GM04504 (cell line): ENCODE results near the gene TRDN.
"Not testable (repeated sequence)": the region's sequence is repeated elsewhere in the genome, so short reads cannot be mapped to it uniquely, and the experiment has no call there.

ENCODE experiments used
- DNase-seq: peaks from one replicate; pipeline ENCODE4 v3.0.0-alpha.2; 2012; ENCODE audit warnings: low read depth

Gene TRDN

DNA sequence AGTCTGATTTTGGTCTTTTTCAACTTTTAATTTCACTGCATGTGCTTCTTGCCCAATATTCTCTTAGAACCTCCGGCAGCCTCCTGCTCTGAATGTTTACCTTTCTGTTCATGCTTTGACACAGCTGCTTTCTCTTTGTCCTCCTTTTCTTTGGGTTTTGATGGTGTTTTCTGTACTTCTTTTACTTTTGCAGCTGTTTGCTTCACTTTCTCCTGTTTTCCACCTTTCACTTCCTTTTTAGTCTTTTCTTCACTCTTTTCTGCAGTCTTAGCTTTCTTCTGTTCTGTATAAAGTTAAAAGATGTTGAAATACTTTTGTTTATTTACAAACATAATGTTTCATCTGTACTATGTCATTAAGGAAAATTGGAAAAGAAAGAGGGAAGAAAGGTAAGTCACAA lies 133.1 kb downstream of the TRDN start:
- no peak for DNase-seq

DNA sequence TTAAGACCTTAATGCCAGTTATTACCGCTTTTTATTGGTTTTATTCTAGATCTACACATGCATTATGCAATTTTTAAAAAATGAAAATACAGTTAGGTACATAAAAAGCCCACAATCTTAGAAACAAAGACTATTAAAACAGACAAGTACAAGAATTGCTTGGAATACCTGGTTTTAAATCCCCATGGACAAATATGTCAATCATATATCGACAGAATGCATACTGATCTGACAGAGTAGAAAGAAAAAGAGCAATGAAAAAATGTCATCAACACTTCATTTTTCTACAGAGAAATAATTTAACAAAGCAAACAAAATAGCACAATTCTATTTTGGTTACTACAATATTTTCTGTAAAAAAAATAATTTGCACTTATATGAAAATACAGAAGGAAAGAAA lies 139.7 kb downstream of the TRDN start:
- no peak for DNase-seq

DNA sequence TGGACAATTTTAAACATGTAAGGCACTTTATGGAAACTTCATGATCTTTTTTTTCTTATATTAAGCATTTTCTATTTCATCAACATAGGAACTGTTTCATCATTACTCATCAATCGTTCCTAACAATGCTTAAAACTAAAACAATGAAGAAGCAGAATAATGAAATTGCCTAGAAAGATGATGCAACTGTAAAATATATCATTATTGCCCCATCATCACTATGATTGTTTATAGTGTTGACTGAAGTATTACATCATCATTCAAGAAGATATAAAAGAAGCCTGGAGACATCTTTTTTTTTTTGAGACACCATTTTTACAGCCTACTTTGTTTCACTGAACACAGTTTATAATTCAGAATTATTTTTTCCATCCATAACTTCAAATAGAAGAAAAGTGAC lies 147.2 kb downstream of the TRDN start:
- DNase-seq = no peak

DNA sequence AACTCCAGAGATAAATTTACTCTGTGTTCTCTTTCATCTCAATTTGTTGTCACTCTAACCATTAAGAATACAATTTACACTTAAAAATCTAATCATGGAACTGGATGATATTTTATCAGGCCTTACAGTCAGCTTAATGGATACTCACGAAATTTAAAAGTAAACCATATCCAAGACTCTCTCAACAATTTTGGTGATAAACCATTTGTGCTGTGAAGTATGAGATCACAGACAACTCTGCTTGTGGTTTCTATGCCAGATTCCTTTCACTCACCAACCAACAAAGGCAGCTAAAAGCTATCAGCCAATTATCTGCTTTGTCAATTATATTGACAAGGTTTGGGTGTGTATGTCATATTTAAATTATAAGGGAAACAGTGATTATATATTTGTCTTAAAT lies 155.8 kb downstream of the TRDN start:
- no peak for DNase-seq

DNA sequence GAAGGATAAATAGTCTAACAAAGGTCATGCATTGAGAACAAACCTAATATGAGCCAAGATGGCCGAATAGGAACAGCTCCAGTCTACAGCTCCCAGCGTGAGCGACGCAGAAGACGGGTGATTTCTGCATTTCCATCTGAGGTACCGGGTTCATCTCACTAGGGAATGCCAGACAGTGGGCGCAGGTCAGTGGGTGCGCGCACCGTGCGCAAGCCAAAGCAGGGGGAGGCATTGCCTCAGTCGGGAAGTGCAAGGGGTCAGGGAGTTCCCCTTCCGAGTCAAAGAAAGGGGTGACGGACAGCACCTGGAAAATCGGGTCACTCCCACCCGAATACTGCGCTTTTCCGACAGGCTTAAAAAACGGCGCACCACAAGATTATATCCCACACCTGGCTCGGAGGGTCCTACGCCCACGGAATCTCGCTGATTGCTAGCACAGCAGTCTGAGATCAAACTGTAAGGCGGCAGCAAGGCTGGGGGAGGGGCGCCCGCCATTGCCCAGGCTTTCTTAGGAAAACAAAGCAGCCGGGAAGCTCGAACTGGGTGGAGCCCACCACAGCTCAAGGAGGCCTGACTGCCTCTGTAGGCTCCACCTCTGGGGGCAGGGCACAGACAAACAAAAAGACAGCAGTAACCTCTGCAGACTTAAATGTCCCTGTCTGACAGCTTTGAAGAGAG lies 164.6 kb downstream of the TRDN start:
- not testable (repeated sequence) for DNase-seq

DNA sequence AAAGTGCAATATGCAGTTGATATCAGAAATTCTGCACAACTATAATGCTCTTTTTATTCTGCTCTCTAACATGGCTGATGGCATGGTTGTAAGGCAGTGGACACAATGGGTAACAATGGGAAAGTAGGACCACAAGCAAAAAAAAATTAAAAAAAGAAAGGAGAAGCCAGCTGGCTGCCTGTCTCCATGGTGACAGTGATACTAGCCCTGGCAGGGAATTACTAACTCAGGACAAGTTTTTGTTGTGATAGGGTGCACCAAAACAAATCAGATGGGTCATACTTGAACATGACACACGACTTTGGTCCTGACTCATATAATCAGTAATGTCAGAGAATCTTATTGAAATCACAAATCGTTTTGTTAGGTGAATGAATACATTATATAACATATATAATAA lies 169.4 kb downstream of the TRDN start:
- no peak for DNase-seq

DNA sequence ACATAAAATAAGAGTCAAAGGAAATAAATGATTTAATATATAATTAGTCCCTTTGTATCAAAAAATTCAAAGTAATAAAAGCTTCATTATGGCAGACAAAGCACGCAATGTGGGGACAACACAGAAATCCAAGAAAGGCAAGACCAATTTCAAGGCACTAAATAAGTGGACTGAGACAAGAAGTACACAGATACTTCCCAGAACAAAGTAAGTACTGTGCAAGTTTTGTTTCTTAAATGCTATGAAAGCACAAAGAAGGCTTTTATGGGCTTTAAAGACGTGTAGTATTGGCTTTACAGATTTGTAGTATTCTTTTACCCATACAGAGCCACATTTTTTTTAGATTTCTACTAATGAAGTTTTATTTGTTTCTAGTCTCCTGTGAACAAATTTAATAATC lies 174.6 kb downstream of the TRDN start:
- DNase-seq = no peak

DNA sequence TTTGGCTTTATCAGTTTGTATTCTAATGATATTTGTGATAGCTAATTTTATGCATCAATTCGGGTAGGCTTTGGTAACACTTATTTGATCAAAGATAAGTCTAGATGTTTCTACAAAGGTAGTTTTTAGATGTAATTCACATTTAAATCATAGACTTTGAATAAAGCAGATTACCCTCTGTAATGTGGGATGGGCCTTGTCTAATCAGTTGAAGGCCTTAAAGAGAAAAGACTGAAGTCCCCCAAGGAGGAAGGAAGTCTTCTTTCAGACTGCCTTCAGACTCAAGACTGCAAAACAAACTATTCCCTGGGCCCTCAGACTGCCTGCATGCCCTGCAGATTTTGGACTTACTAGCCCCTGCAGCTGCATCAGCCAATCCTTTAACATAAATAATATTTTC lies 178.5 kb downstream of the TRDN start:
- DNase-seq = no peak

DNA sequence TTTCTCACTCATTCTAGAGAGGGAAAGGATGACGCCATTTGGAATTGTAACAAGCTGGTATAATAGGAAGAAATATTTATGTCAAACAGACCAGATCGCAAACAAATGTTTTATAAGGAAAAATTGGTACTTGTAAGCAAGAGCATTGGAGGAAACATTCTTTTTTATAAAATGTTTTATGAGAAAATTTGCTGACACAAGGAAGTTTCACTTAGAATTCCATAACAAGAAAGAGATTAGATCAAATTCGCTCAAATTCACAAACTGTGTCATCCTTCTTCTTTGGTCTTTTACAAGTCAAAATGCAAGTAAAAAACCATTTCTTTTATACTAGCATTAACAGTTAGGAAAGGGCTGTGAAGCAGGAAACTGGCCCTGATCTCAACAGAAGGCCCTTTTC lies 179.9 kb downstream of the TRDN start:
- DNase-seq = no peak

DNA sequence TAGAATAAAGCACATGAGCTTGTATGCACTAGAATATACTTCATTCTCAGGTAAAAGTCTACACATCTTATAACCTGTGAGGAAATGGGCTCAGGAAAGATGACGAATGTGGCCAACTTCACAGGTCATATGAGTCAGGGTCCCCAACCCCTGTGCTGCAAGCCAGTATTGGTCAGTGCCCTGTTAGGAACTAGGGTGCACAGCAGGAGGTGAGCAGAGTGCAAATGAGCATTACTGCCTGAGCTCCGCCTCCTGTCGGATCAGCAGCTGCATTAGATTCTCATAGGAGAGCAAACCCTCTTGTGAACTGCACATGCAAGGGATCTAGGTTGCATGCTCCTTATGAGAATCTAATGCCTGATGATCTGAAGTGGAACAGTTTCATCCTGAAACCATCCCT lies 182.3 kb downstream of the TRDN start:
- no peak for DNase-seq

DNA sequence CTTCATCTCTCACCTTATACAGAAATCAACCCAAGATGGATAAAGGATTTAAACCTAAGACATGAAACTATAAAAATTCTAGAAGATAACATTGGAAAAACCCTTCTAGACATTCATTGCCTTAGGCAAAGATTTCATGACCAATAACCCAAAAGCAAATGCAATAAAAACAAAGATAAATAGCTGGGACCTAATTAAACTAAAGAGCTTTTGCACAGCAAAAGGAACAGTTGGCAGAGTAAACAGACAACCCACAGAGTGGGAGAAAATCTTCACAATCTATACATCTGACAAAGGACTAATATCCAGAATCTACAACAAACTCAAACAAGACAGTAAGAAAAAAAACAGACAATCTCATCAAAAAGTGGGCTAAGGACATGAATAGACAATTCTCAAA lies 183.7 kb downstream of the TRDN start:
- not testable (repeated sequence) for DNase-seq

DNA sequence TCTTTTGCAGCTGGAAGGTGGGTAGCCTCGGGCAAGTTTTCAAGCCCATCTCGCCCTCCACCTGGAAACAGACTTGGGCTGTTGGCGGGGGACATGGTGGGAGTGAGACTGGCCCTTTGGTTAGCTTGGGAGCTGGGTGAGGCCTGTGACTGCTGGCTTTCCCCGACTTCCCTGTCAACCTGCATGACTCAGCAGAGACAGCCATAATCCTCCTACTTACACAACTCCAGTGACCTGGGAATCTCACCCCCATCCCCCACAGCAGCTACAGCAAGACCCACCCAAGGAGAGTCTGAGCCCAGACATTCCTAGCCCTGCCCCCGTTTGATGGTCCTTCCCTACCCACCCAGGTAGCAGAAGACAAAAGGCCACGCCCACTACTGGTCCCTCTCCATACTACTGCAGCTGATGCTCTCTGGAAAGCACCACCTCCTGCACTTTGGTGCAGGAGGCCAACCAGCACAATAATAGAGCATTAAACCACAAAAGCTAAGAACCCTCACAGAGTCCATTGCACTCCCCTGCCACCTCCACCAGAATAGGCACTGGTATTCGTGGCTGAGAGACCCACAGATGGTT lies 188.4 kb downstream of the TRDN start:
- no peak for DNase-seq

DNA sequence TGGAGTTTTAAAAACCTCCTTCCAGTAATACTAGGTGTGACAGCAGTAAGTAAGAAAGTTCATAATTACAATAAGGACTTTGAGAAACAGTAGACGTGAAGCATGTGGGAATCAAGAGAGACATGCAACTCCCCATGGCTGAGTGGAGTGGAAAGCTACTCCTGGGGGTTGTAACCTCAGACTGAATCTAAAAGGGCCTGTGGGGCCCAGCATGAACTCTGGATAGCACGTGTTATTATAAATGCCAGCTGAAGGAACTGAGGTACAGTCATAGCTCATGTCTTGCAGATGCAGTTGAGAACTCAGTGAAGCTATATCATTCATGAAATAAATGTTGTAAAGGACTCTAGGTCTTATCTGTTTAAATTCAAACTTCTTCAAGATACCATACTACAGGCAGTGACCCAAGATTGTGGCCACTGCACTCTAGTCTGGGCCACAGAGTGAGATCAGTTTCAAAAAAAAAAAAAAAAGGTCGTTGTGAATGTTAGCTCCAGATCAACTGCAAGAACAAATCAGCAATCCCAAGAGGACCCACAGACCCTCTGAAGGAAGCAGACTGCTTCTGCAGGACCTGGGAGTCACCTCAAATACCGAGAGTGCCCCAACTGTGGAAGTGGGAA lies 189.3 kb downstream of the TRDN start:
- no peak for DNase-seq

DNA sequence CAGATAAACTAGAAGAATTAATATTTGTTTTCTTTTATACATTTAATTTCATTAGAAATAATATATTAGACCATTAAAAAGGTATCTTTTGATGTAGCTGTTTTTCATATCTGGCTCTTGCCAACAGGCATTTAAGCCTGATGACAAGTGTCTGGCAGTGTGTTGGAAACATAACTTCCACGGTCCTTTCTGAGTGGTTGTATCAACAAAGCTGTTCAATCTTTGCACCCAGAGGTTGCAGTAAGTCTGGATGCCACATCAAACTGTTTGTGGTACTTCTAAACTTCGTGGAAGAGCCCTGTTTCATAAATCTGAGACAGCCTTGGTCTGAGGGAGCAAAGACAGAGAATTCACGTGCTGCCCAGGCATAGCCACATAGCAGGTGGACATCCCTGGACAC lies 197.4 kb downstream of the TRDN start:
- DNase-seq = no peak

DNA sequence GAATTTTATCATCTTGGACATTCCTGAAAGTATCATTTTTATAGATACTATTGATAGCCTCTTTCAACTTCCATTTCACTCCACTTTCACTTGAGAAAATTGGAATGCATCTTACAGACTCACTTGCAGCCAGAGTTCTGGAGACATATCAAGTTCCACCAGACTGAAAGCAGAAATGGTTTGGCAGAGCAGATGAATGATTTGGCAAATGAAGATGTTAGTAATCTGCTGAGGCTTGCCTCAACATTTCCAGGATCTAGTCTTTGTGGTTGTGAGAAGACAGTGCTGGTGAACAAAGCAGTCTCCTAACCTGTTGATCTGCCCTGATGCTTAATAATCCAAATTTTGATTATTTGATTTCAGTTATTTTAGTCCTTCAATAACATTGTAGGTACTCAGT lies 202.6 kb downstream of the TRDN start:
- DNase-seq = no peak

DNA sequence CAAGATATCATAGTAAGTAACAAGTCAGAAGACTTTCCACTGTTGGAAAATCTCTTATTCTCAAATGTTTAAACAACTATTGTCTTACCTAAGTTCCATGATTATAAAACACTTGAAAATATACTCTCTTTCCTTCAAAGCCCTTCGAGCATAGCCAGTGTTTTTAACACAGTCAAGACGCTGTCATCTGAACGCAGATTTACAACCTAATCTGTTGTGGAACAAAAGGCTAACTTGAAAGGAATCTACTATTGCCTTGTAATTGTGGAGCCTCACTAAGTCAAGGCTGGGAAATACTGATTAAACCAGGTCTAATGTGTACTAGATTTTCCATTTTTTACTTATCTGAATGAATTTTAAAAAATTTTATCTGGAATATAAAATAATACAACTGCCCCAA lies 205.8 kb downstream of the TRDN start:
- no peak for DNase-seq

DNA sequence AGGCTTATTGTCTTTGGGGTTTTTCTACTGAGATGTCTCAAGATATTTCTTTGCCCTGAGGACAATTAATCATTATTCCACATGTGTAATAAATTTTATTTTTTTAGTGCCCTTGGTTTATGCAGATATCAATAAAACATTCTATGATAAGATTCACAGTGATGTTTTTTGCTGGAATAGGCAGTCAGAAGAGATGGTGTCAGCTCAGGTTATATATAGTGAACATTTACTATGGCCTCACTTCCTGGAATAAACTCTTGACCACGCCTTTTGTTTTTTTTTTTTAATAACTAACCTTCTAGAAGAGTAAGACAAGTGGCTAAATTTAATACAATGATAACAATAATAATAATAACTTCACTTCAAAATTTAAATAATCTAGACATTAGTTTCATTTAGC lies 209.7 kb downstream of the TRDN start:
- DNase-seq = no peak

DNA sequence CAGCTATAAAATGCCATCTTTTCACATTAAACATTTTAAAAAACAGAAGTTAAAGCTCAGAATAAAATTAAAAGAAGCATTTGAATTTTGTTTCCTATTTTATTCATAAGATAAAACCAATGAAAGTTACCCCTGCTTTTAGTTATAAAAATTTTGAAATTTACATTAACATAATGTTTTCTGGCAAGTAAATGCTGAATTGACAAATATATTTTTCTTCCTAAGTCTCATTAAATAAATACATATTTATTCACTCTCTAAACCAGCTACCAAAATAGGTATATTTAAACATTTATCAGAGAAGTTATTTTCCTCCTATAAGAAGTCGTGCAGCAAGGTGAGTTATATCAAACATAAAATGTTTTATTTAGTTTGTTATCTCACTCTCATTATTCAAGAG lies 213.6 kb downstream of the TRDN start:
- DNase-seq = no peak

DNA sequence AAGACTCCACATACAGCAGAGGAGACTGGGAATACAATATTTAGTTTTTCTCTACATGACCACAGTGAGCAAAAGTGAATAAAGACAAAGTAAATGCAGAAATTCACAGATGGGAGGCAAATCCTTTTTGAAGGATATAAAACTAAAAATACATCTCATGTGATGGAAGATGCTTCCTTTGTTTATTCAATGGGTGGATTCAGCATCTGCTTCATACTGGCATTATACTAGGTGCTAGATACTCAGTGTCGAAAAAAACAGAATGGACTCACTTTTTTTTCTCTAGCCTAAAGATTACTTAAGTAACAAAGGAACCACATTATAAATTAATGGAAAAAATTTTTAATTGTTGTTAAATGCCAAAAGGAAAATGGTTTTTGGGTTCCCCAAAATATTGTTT lies 216.2 kb downstream of the TRDN start:
- no peak for DNase-seq

DNA sequence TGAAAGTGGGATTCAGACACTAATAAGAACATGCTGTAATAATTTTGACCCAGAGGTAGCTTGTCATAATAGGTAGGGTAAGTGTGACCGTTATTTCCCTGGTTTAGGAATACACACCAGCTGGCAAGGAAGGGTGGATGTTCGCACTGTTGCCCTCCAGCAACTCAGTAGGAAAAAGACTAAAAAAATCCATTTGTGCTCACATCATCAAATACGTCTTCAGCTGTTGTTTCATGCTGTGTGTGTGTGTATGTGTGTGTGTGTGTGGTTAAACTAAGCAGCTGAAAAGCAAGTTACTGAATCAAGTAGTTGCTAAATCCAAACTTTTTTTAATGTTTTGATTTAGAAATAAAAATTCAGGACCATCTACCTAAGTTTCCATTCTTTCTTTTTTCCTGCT lies 218.7 kb downstream of the TRDN start:
- DNase-seq = no peak

DNA sequence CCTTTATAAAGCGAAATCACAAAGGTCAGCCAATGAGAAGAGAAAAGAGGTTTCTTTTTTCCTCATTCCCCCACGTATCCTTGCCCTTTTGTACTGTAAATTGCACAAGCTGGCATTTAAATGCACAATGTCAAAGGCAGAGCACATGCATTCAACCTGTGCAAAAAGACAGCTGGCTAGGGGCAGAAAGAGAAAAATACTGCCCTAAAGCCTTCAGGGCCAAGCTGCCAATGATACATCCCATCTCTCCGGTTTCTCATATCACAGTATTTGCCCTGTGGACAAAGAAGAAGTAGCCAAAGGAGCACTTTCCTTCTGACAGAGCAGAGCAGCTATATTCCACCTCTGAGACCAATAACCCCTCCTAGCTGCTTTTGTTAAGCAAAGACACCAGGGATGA lies 219.2 kb downstream of the TRDN start:
- DNase-seq = no peak

DNA sequence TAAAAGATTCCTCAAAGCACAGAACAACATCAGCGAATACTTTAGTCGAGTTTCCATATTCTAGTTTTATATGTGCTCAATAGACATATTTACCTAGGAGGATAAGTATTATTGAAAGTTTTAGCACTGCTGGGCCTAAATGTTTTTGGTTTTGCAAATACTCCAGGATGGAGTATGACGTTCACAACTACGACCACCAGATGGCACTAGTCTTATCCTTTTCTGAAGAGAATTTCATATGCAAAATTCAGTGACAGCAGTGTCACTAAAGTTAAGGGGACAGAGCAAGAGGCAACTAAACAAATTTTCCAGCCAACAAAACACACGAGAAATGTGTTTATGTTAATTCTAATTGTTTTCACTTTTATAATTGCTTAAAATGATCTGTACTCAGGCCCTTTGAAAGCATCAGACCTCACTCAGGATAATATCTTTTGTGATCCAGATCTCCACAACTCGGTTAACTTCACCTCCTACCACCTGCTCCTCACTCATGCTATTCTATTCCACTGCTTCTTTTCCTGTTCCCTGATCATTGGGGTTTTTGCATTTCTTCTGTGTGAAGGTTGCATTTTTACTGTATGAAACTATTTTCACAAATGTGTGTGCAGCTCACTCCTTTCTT lies 220.8 kb downstream of the TRDN start:
- DNase-seq = peak; percentile 17

DNA sequence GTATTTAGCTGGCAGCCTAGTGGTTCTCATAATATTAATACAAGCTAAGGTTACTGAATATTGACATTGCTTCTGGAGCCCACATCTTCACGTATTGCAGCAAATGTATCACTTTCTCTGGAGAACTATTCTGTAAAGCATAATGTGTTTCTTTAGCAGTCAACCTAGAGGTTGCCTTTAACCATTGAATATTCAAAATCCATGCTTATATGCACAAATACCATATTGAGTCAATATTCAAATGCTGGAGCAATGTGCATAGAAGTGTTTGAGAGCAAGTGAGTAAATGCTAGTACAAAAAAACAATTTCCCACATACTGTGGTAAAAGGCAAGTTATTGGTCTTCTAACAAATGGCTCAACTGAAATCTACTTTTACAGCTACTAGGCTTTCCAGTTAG lies 231.8 kb downstream of the TRDN start:
- no peak for DNase-seq

DNA sequence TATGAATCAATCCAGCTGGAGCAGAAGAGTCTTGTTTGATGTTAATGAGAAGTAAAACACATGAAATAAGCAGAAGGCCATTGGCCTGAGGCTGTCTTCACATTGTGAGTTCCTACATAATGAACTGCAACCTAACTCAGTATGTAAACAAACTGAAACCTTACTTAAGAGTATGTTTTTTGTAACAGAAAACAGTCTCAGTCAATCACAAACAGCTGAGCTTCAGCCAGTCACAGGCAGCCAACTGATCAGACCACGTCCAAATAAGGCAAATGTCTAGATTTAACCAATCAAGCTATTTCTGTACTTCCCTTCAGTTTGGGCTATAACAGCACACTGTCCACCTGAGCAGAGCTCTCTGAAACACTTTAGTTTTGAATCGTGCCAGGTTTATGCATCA lies 234.7 kb downstream of the TRDN start:
- no peak for DNase-seq
